ENCODE measurements around the gene ATXN1.

ATXN1 gene

GRCh38 chr6:16671302-16672289, 89.7 kb downstream of the ATXN1 start:
- ATAC-seq (no peak), DNase-seq (no peak)

GRCh38 chr6:16670617-16671051, 90.6 kb downstream of the ATXN1 start:
- ATAC-seq (peak; percentile 48), DNase-seq (no peak)

- no peak for DNase-seq
- ATAC-seq: no peak
Measured at GRCh38 chr6:16670183-16670582, 91.1 kb downstream of the ATXN1 start.

GRCh38 chr6:16669227-16669626, 92.0 kb downstream of the ATXN1 start:
- peak; percentile 88 for ATAC-seq

GRCh38 chr6:16667509-16667908, 93.8 kb downstream of the ATXN1 start:
- DNase-seq (no peak), ATAC-seq (no peak)

More at GRCh38 chr6:16669227-16669626, 92.0 kb downstream of the ATXN1 start:
- DNase-seq: peak; percentile 65

GRCh38 chr6:16665992-16666391, 95.3 kb downstream of the ATXN1 start:
- DNase-seq (no peak), ATAC-seq (no peak)

- DNase-seq (no peak), ATAC-seq (no peak)
Measured at GRCh38 chr6:16665182-16665581, 96.1 kb downstream of the ATXN1 start.

GRCh38 chr6:16663901-16664300, 97.4 kb downstream of the ATXN1 start:
- ATAC-seq: no peak
- no peak for DNase-seq

- ATAC-seq (no peak), DNase-seq (no peak)
Measured at GRCh38 chr6:16660157-16660497, 101.1 kb downstream of the ATXN1 start.

- peak; percentile 53 for ATAC-seq
- DNase-seq: no peak
Measured at GRCh38 chr6:16659466-16660156, 101.6 kb downstream of the ATXN1 start.

- ATAC-seq: peak; percentile 14
Measured at GRCh38 chr6:16658348-16659034, 102.8 kb downstream of the ATXN1 start.

GRCh38 chr6:16657768-16658167, 103.5 kb downstream of the ATXN1 start:
- peak; percentile 74 for ATAC-seq
- DNase-seq: no peak

More at GRCh38 chr6:16658348-16659034, 102.8 kb downstream of the ATXN1 start:
- no peak for DNase-seq

GRCh38 chr6:16656451-16656850, 104.8 kb downstream of the ATXN1 start:
- DNase-seq (no peak), ATAC-seq (no peak)

GRCh38 chr6:16654701-16655100, 106.6 kb downstream of the ATXN1 start:
- no peak for ATAC-seq

GRCh38 chr6:16653226-16653625, 108.0 kb downstream of the ATXN1 start:
- no peak for DNase-seq
- ATAC-seq: no peak

More at GRCh38 chr6:16654701-16655100, 106.6 kb downstream of the ATXN1 start:
- no peak for DNase-seq

GRCh38 chr6:16651871-16652270, 109.4 kb downstream of the ATXN1 start:
- peak; percentile 79 for ATAC-seq
- DNase-seq: no peak

- no peak for DNase-seq
- no peak for ATAC-seq
Measured at GRCh38 chr6:16649890-16650289, 111.4 kb downstream of the ATXN1 start.

- DNase-seq: no peak
- ATAC-seq: no peak
Measured at GRCh38 chr6:16649241-16649640, 112.0 kb downstream of the ATXN1 start.

- DNase-seq (no peak), ATAC-seq (no peak)
Measured at GRCh38 chr6:16648003-16648402, 113.3 kb downstream of the ATXN1 start.

GRCh38 chr6:16647422-16647821, 113.8 kb downstream of the ATXN1 start:
- no peak for DNase-seq
- ATAC-seq: no peak

- DNase-seq: no peak
- no peak for ATAC-seq
Measured at GRCh38 chr6:16644540-16645250, 116.6 kb downstream of the ATXN1 start.
